Upper lobe of left lung (tissue), 4 donors: ENCODE data around the gene GRIK1.

Experiments used
- CTCF ChIP-seq, 6 experiments: fragments of 450-650 bp in 4 of 6; fragments of 200-600 bp in 2 of 6; sonication (generic) in 2 of 6; IDR thresholded peaks; one replicate each; pipeline ENCODE4 v1.5.1; 2016 to 2019; ENCODE audit warnings: antibody characterized with exemption in 6 of 6
- EP300 ChIP-seq, 4 donors: sonication (generic); formaldehyde crosslinking; IDR thresholded peaks; one replicate each; pipeline ENCODE4 v1.5.1; 2017; ENCODE audit warnings: antibody characterized with exemption in 4 of 4, control low read depth in 2 of 4

GRCh38 chr21:29771491-29772066 lies 168.2 kb downstream of the GRIK1 start:
- TF ChIP-seq CTCF (IDR thresholded peaks at IDR 0.05): no peak
- no peak for TF ChIP-seq EP300 (IDR thresholded peaks at IDR 0.05)
